GM12891 (cell line): ENCODE results near the gene AGO4.

ENCODE experiments used
- POLR2A ChIP-seq: IDR thresholded peaks from 2 replicates; pipeline ENCODE4 v1.6.1; 2011; ENCODE audit warnings: low read depth, low read length, control low read depth
- POLR2AphosphoS5 ChIP-seq: IDR thresholded peaks from 2 replicates; pipeline ENCODE4 v1.6.1; 2011; ENCODE audit warnings: low read depth, low read length, control low read depth

DNA sequence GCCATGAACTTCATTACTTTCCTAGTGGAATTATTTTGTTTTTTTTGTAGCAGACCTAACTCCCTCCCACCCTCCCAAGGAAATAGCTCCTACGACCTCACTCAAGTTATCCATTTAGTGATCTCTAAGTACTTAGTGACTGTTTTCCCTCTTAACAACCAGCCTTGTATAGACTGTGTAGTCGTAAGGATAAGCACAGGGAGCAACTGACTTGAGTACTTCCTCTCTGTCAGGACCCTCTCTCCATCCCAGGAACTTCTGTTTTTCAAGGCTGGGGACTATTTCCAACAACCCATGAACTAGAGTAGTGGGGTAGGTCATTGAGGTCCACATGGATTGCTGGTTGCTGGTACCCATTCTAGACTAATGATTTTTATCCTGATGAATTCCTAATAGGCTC is 77.1 kb downstream of the AGO4 start:
- TF ChIP-seq POLR2A (no peak), POLR2AphosphoS5 (no peak)
